ENCODE results near the gene DISP2.

Gene DISP2

GRCh38 chr15:40345225-40345866 lies 12.7 kb upstream of the DISP2 start:
- no peaks in the 10 kb centered on the region for H3K9me3 ChIP-seq (ENCODE audit: insufficient read depth, low read length)
- no peak overlapping the region for H3K27ac ChIP-seq (ENCODE audit: low read depth, low read length)
- TF ChIP-seq CTCF (IDR thresholded peaks at IDR 0.05; ENCODE audit: insufficient read depth, low read length, poor library complexity, severe bottlenecking), result no peak
- TF ChIP-seq EZH2phosphoT487 (conservative IDR thresholded peaks at IDR 0.05; ENCODE audit: low read length), result no peak
- no peaks in the 10 kb centered on the region for H3K9me2 ChIP-seq (replicated peaks; ENCODE audit: insufficient read depth, low read length)
- H3K36me3 ChIP-seq (ENCODE audit: low read length), result no peaks in the 10 kb centered on the region
- no peaks in the 10 kb centered on the region for H3K79me2 ChIP-seq (ENCODE audit: insufficient read depth, low read length)
- no peaks in the 10 kb centered on the region for H3K27me3 ChIP-seq (ENCODE audit: low read length)
- H3K4me3 ChIP-seq (ENCODE audit: insufficient read depth, low read length, poor library complexity, severe bottlenecking), result no peak overlapping the region
- H3F3A ChIP-seq (ENCODE audit: insufficient read depth), result no peaks in the 10 kb centered on the region
- H2AFZ ChIP-seq (ENCODE audit: low read depth, low read length, severe bottlenecking), result no peak overlapping the region
- no peaks in the 10 kb centered on the region for H4K20me1 ChIP-seq (ENCODE audit: low read depth, low read length)
- H3K4me2 ChIP-seq (ENCODE audit: low read depth, low read length, poor library complexity, severe bottlenecking), result no peak overlapping the region
- H3K9ac ChIP-seq (ENCODE audit: low read length), result no peak overlapping the region

GRCh38 chr15:40345867-40346578 lies 12.0 kb upstream of the DISP2 start:
- no peaks in the 10 kb centered on the region for H3K79me2 ChIP-seq (ENCODE audit: insufficient read depth, low read length)
- no peaks in the 10 kb centered on the region for H3K9me2 ChIP-seq (replicated peaks; ENCODE audit: insufficient read depth, low read length)
- no peaks in the 10 kb centered on the region for H3F3A ChIP-seq (ENCODE audit: insufficient read depth)
- H3K9ac ChIP-seq (ENCODE audit: low read length), result no peak overlapping the region
- H3K27ac ChIP-seq (ENCODE audit: low read depth, low read length), result no peak overlapping the region
- H3K4me3 ChIP-seq (ENCODE audit: insufficient read depth, low read length, poor library complexity, severe bottlenecking), result no peak overlapping the region
- no peaks in the 10 kb centered on the region for H3K36me3 ChIP-seq (ENCODE audit: low read length)
- no peaks in the 10 kb centered on the region for H4K20me1 ChIP-seq (ENCODE audit: low read depth, low read length)
- no peak overlapping the region for H2AFZ ChIP-seq (ENCODE audit: low read depth, low read length, severe bottlenecking)
- no peaks in the 10 kb centered on the region for H3K27me3 ChIP-seq (ENCODE audit: low read length)
- no peak overlapping the region for H3K4me2 ChIP-seq (ENCODE audit: low read depth, low read length, poor library complexity, severe bottlenecking)
- TF ChIP-seq CTCF (IDR thresholded peaks at IDR 0.05; ENCODE audit: insufficient read depth, low read length, poor library complexity, severe bottlenecking), result no peak
- TF ChIP-seq EZH2phosphoT487 (conservative IDR thresholded peaks at IDR 0.05; ENCODE audit: low read length), result no peak
- no peaks in the 10 kb centered on the region for H3K9me3 ChIP-seq (ENCODE audit: insufficient read depth, low read length)

GRCh38 chr15:40346579-40347558 lies 11.2 kb upstream of the DISP2 start:
- Histone ChIP-seq H3K4me3 (ENCODE audit: insufficient read depth, low read length, poor library complexity, severe bottlenecking) (no peak overlapping the region), H3F3A (ENCODE audit: insufficient read depth) (no peaks in the 10 kb centered on the region), H3K79me2 (ENCODE audit: insufficient read depth, low read length) (no peaks in the 10 kb centered on the region), H3K9ac (ENCODE audit: low read length) (no peak overlapping the region; the same call in 1 of the 2 replicates), H3K27me3 (ENCODE audit: low read length) (no peaks in the 10 kb centered on the region), H3K9me3 (ENCODE audit: insufficient read depth, low read length) (no peaks in the 10 kb centered on the region), H3K36me3 (ENCODE audit: low read length) (no peaks in the 10 kb centered on the region), H2AFZ (ENCODE audit: low read depth, low read length, severe bottlenecking) (no peak overlapping the region), H3K9me2 (replicated peaks; ENCODE audit: insufficient read depth, low read length) (no peaks in the 10 kb centered on the region), H4K20me1 (ENCODE audit: low read depth, low read length) (no peaks in the 10 kb centered on the region), H3K27ac (ENCODE audit: low read depth, low read length) (no peak overlapping the region), H3K4me2 (ENCODE audit: low read depth, low read length, poor library complexity, severe bottlenecking) (no peak overlapping the region)
- no peak for TF ChIP-seq CTCF (IDR thresholded peaks at IDR 0.05; ENCODE audit: insufficient read depth, low read length, poor library complexity, severe bottlenecking)
- no peak for TF ChIP-seq EZH2phosphoT487 (conservative IDR thresholded peaks at IDR 0.05; ENCODE audit: low read length)
